ENCODE data around the gene LRPAP1.

Gene LRPAP1

DNA sequence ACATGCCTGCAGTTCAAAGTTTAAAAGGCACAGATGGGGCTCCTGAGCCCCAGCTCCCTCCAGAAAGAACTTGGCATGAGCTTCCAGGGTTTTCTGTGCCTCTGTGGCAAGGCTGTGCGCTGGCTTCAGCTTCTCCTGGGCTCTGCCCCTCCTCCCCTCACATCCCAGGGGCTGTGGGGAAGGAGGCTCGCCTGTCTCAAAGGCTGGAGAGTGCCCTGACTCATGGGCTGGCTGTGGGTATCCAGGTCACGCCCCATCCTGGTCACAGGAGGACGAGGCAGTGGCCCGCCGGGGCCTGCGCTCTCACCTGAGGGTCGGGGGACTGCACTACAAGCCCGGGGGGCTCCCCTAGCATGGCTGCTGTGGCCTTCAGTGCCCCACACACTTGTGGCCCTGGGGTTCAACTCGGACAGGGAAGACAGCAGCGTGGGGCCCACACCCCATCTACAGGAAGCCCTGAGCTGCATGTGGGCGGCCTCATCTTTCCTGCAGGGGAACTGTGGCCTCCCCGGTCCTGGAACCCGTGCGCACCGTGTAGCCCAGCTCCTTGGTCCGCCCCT lies 17.9 kb downstream of the LRPAP1 start:
- ATAC-seq, result no peak
- TF ChIP-seq ZC3H10 (CRISPR knock-in tag; IDR thresholded peaks at IDR 0.05), result no peak
- TF ChIP-seq, protein P1, sequence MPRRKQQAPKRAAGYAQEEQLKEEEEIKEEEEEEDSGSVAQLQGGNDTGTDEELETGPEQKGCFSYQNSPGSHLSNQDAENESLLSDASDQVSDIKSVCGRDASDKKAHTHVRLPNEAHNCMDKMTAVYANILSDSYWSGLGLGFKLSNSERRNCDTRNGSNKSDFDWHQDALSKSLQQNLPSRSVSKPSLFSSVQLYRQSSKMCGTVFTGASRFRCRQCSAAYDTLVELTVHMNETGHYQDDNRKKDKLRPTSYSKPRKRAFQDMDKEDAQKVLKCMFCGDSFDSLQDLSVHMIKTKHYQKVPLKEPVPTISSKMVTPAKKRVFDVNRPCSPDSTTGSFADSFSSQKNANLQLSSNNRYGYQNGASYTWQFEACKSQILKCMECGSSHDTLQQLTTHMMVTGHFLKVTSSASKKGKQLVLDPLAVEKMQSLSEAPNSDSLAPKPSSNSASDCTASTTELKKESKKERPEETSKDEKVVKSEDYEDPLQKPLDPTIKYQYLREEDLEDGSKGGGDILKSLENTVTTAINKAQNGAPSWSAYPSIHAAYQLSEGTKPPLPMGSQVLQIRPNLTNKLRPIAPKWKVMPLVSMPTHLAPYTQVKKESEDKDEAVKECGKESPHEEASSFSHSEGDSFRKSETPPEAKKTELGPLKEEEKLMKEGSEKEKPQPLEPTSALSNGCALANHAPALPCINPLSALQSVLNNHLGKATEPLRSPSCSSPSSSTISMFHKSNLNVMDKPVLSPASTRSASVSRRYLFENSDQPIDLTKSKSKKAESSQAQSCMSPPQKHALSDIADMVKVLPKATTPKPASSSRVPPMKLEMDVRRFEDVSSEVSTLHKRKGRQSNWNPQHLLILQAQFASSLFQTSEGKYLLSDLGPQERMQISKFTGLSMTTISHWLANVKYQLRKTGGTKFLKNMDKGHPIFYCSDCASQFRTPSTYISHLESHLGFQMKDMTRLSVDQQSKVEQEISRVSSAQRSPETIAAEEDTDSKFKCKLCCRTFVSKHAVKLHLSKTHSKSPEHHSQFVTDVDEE (CRISPR knock-in tag; IDR thresholded peaks at IDR 0.05), result no peak
- no peak for TF ChIP-seq GLIS3 (CRISPR knock-in tag; IDR thresholded peaks at IDR 0.05)
- TF ChIP-seq ZNF70 (CRISPR knock-in tag; IDR thresholded peaks at IDR 0.05), result no peak
- TF ChIP-seq BACH2 (CRISPR knock-in tag; IDR thresholded peaks at IDR 0.05; ENCODE audit: borderline replicate concordance), result no peak
- no peak for TF ChIP-seq ZFP30 (CRISPR knock-in tag; IDR thresholded peaks at IDR 0.05)
- TF ChIP-seq, protein P2, sequence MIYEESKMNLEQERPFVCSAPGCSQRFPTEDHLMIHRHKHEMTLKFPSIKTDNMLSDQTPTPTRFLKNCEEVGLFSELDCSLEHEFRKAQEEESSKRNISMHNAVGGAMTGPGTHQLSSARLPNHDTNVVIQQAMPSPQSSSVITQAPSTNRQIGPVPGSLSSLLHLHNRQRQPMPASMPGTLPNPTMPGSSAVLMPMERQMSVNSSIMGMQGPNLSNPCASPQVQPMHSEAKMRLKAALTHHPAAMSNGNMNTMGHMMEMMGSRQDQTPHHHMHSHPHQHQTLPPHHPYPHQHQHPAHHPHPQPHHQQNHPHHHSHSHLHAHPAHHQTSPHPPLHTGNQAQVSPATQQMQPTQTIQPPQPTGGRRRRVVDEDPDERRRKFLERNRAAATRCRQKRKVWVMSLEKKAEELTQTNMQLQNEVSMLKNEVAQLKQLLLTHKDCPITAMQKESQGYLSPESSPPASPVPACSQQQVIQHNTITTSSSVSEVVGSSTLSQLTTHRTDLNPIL (CRISPR knock-in tag; IDR thresholded peaks at IDR 0.05; ENCODE audit: low read depth), result no peak
- TF ChIP-seq RARB (CRISPR knock-in tag; IDR thresholded peaks at IDR 0.05), result no peak
- TF ChIP-seq PPARA (CRISPR knock-in tag; IDR thresholded peaks at IDR 0.05; ENCODE audit: borderline replicate concordance), result no peak
- TF ChIP-seq ZNF565 (CRISPR knock-in tag; conservative IDR thresholded peaks at IDR 0.05; ENCODE audit: low read depth), result no peak
- TF ChIP-seq, protein P3, sequence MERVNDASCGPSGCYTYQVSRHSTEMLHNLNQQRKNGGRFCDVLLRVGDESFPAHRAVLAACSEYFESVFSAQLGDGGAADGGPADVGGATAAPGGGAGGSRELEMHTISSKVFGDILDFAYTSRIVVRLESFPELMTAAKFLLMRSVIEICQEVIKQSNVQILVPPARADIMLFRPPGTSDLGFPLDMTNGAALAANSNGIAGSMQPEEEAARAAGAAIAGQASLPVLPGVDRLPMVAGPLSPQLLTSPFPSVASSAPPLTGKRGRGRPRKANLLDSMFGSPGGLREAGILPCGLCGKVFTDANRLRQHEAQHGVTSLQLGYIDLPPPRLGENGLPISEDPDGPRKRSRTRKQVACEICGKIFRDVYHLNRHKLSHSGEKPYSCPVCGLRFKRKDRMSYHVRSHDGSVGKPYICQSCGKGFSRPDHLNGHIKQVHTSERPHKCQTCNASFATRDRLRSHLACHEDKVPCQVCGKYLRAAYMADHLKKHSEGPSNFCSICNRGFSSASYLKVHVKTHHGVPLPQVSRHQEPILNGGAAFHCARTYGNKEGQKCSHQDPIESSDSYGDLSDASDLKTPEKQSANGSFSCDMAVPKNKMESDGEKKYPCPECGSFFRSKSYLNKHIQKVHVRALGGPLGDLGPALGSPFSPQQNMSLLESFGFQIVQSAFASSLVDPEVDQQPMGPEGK (CRISPR knock-in tag; IDR thresholded peaks at IDR 0.05; ENCODE audit: borderline replicate concordance), result no peak
- TF ChIP-seq OSR1 (CRISPR knock-in tag; IDR thresholded peaks at IDR 0.05), result no peak
- TF ChIP-seq ESRRG (CRISPR knock-in tag; IDR thresholded peaks at IDR 0.05), result no peak
- TF ChIP-seq TOX (CRISPR knock-in tag; IDR thresholded peaks at IDR 0.05; ENCODE audit: borderline replicate concordance), result no peak
- no peak for TF ChIP-seq SNAI2 (CRISPR knock-in tag; IDR thresholded peaks at IDR 0.05)

DNA sequence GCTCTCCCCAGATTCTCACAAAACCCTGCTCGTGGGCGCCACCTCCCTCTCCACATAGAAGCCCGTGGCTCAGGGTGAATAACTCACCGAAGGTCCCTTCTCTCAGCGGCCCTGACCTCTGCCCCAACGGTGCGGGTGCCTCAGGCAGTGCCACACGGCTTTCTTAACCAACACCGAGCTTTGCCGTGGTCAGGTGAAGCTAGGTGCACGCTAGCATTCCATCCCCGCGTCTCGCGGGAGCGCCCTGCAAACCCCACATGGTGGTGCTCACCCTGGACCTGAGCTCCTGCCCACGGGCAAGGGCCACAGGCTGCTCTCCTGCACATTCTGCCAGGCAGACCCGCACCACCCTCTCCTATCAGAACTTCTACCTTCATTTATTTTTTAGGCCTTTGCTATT lies 18.4 kb downstream of the LRPAP1 start:
- ATAC-seq, result no peak
- no peak for TF ChIP-seq RARB (CRISPR knock-in tag; IDR thresholded peaks at IDR 0.05)
- no peak for TF ChIP-seq ESRRG (CRISPR knock-in tag; IDR thresholded peaks at IDR 0.05)
- no peak for TF ChIP-seq TOX (CRISPR knock-in tag; IDR thresholded peaks at IDR 0.05; ENCODE audit: borderline replicate concordance)
- no peak for TF ChIP-seq PPARA (CRISPR knock-in tag; IDR thresholded peaks at IDR 0.05; ENCODE audit: borderline replicate concordance)
- no peak for TF ChIP-seq BACH2 (CRISPR knock-in tag; IDR thresholded peaks at IDR 0.05; ENCODE audit: borderline replicate concordance)
- TF ChIP-seq, protein P4, sequence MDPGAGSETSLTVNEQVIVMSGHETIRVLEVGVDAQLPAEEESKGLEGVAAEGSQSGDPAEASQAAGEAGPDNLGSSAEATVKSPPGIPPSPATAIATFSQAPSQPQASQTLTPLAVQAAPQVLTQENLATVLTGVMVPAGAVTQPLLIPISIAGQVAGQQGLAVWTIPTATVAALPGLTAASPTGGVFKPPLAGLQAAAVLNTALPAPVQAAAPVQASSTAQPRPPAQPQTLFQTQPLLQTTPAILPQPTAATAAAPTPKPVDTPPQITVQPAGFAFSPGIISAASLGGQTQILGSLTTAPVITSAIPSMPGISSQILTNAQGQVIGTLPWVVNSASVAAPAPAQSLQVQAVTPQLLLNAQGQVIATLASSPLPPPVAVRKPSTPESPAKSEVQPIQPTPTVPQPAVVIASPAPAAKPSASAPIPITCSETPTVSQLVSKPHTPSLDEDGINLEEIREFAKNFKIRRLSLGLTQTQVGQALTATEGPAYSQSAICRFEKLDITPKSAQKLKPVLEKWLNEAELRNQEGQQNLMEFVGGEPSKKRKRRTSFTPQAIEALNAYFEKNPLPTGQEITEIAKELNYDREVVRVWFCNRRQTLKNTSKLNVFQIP (CRISPR knock-in tag; IDR thresholded peaks at IDR 0.05; ENCODE audit: borderline replicate concordance, low read depth), result no peak
- TF ChIP-seq ZFP3 (CRISPR knock-in tag; IDR thresholded peaks at IDR 0.05), result no peak
- no peak for TF ChIP-seq ZC3H10 (CRISPR knock-in tag; IDR thresholded peaks at IDR 0.05)
- no peak for TF ChIP-seq ISL1 (CRISPR knock-in tag; IDR thresholded peaks at IDR 0.05)
- no peak for TF ChIP-seq OSR1 (CRISPR knock-in tag; IDR thresholded peaks at IDR 0.05)
- TF ChIP-seq SNAI2 (CRISPR knock-in tag; IDR thresholded peaks at IDR 0.05), result no peak
- TF ChIP-seq, protein P5, sequence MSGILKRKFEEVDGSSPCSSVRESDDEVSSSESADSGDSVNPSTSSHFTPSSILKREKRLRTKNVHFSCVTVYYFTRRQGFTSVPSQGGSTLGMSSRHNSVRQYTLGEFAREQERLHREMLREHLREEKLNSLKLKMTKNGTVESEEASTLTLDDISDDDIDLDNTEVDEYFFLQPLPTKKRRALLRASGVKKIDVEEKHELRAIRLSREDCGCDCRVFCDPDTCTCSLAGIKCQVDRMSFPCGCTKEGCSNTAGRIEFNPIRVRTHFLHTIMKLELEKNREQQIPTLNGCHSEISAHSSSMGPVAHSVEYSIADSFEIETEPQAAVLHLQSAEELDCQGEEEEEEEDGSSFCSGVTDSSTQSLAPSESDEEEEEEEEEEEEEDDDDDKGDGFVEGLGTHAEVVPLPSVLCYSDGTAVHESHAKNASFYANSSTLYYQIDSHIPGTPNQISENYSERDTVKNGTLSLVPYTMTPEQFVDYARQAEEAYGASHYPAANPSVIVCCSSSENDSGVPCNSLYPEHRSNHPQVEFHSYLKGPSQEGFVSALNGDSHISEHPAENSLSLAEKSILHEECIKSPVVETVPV (CRISPR knock-in tag; IDR thresholded peaks at IDR 0.05), result no peak
- no peak for TF ChIP-seq ZNF565 (CRISPR knock-in tag; conservative IDR thresholded peaks at IDR 0.05; ENCODE audit: low read depth)
- TF ChIP-seq, protein P3 (CRISPR knock-in tag; IDR thresholded peaks at IDR 0.05; ENCODE audit: borderline replicate concordance), result no peak
- no peak for TF ChIP-seq ARNTL (CRISPR knock-in tag; IDR thresholded peaks at IDR 0.05; ENCODE audit: borderline replicate concordance, low read depth)
- TF ChIP-seq ZNF8 (CRISPR knock-in tag; IDR thresholded peaks at IDR 0.05), result no peak
- TF ChIP-seq, protein P1 (CRISPR knock-in tag; IDR thresholded peaks at IDR 0.05), result no peak
- no peak for TF ChIP-seq ZFP30 (CRISPR knock-in tag; IDR thresholded peaks at IDR 0.05)
- TF ChIP-seq ZNF70 (CRISPR knock-in tag; IDR thresholded peaks at IDR 0.05), result no peak
